HL-60/S4 treated with phorbol 12-myristate 13-acetate at 8.2 ng/mL for 4 days and 3 days (cell line): ENCODE data around the gene OSBPL10.
"Not testable (repeated sequence)": the region's sequence is repeated elsewhere in the genome, so short reads cannot be mapped to it uniquely, and the experiment has no call there.

Experiments used
- in situ Hi-C: fragments of 300-500 bp; cut with MboI; formaldehyde crosslinking; loops from 2 replicates; pipeline ENCODE4 v1.15.0; 2022; ENCODE audit warnings: low sequenced_read_pairs

OSBPL10 gene

DNA sequence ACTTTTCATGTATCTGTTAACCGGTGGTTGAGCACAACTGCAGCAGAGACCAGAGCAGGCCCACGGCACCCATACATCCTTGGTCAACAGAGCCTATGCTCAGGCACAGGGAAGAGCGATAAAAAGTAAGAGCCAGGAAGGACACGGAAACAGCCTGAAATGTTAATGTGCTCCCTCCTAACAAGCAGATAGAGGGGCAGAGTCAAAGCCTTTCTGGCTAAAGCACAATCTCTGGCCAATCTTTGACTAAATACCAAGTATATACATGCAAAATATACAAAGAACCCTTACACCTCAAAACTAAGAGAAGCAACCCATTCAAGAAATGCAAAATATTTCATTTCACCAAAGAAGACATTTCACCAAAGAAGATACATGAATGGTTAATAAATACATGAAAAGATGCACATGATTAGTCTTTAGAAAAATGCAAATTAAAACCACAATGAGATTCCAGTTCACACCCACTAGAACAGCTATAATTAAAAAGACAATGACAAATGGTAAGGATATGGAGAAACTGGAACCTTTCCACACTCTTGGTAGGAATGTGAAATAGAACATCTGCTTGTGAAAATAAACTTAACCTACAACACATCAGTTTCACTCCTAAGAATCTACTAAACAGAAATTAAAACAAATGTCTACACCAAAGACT is 88.0 kb downstream of the OSBPL10 start:
- in situ Hi-C loops: no loop called here

DNA sequence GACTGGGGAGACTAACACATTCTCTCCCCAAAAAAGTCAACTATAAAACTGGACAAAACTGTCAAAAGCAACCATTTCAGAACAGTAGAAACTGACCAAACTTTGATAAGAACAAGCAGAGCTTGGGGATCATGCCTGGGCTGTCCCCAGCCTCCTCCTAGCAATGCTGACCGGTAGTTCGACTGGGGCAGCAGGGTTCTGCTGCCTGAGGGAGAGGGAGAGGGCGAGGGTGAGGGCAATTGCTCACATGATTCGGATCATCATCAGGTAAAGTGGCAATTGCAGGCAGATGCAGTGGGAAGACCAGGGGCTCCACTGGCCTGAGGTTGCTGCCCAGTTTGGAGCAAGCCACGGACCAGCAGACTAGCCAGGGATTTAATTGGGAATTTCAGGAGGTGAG is 88.6 kb downstream of the OSBPL10 start:
- in situ Hi-C loops: no loop called here

DNA sequence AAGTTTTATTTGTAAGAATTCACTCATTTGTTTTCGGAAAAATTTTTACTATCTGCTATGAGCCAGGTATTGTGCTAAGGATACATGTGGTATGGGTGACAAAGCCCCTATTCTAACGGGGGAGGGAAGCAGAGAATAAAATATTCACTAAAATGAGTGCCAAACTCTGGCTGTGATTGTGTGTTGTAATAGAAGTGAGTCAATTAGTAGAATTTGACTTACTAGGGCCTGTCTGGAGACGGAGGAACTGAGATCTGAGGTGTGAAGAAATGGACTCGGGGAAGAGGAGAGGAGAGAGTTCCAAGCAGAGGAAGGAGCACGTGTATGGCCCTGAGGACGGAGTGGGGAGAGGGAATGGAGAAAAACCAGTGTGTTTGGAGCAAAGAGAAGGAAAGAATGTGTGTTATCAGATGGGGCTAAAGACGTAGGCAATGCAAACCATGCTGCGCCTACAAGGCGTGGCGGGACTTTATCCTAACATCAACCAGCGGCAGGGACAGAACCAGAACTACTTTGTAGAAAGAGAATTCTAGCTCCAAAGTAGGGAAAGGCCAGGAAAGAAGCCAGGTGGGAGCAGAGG is 89.1 kb downstream of the OSBPL10 start:
- in situ Hi-C loops: no loop called here

DNA sequence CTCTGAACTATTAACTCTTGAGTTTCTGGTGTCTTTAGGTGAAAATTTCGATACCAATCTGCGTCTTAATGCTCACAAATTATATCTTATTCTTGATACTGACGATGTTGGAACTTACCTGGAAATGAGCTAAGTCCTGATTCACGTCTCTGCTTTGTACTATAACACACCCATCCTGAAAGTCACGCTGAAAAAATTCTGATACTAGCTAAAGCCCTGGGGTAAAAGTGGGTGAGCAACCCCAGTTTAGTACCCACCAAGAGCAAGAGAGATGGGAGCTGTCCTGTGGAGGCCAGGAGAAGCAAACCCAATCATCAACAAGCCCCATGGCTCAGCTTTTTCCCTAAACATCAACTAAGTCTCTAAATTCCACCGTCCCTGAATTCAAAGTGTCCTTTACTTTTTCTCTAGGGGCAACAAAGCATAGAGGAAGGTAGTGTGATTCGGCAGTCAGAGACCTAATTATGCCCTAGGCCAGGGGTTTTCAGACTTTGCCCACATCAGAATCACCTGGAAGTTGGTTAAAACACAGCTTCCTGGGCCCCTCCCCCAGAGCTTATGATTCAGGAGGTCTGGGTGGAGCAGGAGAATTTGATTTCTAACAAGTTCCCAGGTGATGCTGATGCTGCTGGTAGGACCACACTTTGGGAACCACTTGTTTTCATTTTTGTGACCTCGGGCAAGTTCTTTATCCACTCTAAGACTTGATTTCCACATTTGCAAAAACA is 90.2 kb downstream of the OSBPL10 start:
- in situ Hi-C loops: no loop called here

DNA sequence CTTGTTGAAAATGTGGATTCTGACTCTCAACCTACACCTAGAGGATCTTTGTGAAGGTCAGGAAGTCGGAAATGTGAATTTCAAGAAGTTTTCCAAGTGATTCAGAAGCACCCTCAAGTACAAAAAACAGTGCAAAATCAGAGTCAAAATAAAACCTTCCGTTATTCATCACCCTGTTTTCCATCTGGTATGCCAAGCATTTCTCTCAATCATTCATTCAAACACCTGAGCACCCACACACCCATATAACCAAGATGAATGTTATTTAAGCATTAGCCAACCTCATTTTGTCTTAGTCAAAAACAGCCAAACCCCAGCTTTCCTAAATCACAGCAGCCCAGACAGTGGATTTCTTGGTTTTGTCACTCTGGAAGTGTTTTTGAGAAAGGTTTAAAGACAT is 91.1 kb downstream of the OSBPL10 start:
- in situ Hi-C loops: no loop called here

DNA sequence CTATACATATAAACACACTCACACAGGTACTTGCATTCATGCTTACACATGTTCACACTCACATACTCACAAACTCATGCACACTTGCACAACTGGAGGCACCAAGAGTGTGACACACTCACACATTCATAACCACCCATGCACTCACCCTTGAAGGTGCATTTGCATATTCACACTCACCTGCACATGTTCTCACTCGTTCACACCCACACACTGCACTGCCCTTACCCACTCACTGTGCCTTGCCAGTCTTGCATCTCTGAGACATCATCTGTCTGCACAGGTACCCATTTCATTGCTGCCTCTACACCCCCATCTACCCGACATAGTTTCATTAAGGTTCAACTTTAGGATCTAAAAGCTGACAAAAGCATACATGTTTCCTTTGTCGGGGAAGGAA is 95.8 kb downstream of the OSBPL10 start:
- in situ Hi-C loops: no loop called here

DNA sequence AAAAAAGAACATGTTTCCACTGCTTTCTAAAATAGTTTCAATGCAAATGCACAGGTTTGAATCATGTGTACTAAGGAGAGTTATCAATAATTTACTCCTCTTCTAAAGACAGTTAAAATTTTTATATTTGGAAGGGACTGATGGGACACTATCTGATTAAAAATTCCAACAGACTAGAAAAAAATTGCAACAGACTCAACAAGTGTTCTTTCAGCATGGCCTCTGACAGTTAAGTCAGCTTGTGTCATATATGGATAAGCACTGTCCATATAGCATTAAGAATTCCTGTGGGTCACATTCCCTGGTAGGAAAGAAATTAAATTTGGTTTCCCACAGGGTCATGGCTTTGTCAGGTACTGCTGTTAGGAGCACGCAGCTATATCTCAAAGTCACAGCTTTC is 96.8 kb downstream of the OSBPL10 start:
- in situ Hi-C loops: no loop called here

DNA sequence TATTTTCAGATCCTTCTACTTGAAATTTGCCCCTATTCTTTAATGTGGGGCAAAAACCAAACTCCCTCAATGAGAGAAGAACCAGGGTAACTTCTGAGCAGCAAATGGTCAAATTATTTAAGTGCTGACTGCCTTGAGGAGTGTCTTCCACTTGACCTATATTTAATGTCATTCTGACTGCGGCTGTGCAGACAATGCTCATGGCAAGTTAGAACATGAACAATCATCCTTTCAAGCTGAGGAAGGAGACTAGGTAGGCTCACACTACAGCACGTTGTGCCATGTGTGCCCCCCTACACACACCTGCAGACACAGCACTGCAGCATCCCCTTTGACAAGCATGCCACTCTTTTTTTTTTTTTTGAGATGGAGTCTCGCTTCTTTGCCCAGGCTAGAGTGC is 98.2 kb downstream of the OSBPL10 start:
- in situ Hi-C loops: no loop called here

DNA sequence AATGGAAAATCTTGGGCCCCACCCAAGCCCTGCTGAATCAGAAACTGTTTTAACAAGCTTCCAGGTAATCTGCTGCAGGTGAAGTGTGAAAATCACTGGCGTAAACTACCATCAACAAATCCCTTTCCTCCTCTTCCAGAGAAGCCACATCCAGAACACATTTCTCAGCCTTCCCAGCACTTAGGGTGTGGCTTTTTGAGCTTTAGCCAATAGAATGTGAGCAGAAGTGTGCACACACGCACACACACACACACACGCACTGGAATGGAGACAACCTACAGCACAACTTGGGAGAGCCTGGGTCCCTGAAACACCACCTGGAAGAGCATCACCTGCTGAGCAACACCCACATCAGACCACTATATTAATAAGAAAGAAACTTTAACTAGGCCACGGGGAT is 98.6 kb downstream of the OSBPL10 start:
- in situ Hi-C loops: no loop called here

DNA sequence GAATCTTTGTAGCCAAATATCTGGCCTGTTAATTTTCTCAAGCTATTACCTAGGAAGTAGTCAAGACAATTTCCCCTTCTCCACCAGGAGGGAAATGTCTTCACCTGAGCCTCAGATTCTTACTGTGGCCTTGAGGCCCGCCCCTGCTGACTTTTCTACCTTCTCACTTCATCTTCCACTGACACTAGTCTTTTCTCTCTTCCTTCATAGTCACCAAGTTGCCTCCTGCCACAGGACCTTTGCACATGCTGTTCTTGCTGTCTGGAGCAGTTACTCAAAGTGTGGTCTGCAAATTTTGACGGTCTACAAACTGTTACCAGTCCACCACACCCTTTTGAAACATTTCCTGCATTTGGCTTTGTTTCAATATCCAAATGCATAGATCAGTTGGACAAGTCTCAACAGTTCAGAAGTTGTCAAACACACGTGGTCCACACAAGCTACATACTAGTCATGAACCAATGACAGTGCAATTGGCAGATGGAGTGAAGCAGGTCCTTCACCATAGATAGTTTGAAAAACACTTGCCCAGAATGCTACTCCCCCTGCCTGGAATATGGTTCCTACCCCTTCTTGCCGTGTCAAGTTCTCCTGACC is 100.5 kb downstream of the OSBPL10 start:
- in situ Hi-C loops: no loop called here

DNA sequence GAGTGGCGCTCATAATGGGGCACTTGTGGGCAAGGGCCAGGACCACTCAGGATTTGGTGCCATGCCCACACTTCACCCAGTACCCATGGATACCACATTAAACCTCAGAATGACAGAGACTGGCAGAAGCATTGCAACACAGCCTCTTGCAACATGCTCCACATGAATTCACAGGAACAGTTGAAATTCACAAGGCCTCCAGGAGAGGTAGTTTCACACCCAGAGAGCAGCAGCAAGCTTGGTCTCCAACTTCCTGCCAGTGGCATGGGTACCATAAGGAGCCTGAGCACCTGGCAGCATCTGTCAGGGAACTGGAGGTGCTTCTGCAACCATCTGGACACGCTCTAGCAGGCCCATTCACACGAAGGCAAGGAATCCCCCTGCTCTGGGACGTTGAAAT is 101.0 kb downstream of the OSBPL10 start:
- in situ Hi-C loops: no loop called here

DNA sequence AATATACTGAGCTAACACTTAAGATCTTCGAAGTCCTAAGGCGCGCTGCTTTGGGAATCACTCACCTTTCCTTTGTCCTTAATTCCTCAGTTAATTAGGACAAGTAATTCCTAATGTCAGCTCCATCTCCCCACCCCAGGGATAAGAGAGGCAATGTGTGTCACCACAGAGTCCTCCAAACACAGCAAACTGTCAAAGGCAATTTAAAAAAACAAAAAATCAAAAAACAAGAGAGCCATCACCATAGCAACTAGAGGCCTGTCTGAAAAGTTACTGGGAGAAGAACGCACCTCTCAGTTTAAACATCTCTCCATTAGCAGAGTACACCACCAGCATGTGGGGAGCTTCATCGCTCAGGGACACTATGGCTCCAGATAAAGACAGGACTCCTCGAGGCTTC is 101.7 kb downstream of the OSBPL10 start:
- in situ Hi-C loops: no loop called here

DNA sequence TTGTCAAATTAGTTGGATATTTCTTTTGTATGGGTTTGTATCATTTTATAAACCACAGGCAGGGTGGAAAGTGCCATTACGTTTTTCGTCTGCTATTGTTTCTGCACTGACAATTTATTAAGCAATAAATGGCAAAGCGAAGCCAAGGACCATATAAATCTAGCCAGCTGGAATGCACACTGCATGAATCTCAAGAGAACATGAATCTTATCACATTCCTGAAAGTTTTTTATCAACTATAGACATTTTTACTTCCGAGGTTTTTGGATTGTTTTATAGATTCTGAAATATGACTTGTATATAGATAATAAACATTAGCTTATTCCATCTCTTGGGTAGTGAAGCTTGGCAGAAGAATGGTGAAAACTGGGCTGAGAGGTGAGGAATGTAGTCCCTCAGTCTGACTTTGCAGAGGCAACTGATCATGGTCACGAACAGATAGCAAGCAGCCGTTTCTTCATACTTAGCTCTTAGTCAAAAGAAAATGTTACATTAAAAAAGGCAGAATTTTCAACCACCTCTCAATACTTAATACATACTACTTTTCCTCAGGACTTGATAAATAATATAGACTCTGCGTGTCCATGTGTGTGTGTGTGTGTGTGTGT is 102.7 kb downstream of the OSBPL10 start:
- in situ Hi-C loops: no loop called here

DNA sequence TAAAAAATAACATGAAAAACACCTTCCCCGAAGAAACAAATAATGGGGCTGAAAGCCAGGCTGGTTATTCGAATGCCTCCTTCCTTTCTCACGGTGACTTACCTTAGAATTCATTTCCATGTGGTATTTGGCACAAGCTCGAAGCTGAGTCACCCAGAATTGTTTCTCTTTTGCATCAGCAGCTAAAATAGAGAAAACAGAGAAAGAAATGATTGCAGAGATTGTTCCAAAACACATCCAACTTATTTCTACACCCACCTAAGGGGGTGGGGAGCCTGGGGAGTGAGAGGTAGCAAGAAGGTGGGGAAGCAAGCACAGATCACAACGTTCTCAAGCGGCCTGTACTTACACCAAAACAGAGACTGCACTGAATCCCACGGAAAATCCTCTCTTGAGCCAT is 104.7 kb downstream of the OSBPL10 start:
- in situ Hi-C loops: no loop called here

DNA sequence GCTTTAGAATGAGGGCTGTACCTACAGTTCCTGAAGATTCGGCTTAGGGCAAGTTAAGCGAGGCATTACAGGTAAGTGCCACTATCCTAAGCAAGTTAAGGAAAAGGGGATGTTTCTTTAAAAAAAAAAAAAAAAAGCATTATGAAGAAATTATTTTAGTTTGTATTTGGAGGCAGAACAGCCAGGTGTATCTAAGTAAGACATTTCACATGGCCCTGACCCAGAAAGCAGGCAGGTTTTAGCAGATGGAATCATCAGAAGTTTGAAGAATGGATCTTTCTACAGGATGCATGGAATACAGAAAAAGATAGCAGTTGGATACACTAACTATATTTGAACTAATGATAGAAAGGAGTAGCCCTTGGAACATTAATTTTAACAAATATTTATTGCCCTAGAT is 105.6 kb downstream of the OSBPL10 start:
- in situ Hi-C loops: no loop called here

DNA sequence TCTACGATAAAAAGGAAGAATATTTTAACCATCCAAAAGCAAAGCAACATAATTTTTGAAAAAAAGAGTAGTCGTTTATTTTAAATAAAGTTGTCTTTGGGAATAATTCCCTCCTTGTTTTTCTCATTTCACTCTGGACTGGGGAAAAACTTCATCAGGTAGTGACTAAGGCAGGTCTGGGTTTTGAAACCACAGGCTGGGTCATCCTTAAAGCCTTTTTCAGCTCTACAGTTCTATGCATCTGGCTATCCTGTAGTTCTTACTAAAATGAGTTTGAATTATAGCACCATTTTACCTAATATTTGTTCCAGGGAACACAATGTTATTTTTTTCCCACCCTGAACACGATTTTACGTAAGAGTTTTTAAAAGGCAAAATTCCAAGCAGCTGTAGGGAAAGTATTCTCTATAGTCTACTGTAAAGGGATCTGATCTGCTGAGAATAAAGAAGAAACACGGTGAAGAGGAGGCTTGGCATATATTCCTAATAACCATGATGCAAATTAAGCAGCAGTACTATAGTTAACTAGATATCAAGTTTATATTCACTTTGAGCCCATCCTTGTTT is 107.7 kb downstream of the OSBPL10 start:
- in situ Hi-C loops: no loop called here

DNA sequence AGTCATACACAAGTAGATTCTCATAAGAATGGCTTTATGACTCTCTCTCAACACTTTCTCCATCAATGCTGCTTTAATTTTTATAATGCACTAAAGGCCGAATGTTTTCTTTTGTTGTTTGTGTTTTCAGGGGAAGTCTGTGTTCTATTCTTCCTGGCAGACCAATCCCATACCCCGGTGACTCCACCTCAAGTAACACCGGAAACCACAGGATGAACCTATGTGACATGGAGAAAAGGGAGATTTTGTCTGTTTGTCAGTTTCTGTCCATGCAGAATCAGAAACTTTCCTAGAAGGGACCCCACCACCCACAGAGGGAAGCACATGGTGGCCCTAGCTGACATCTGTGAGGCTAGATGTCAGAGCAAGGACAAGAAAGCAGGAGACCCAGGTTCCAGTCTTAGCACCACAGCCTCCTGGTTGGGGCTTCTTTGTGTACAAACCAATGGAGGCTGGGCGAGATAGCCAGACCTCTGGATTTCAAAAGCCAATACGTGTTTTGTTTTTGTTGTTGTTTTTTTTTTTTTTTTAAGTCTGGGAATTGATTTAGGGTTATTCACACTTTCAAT is 109.0 kb downstream of the OSBPL10 start:
- in situ Hi-C loops: no loop called here

DNA sequence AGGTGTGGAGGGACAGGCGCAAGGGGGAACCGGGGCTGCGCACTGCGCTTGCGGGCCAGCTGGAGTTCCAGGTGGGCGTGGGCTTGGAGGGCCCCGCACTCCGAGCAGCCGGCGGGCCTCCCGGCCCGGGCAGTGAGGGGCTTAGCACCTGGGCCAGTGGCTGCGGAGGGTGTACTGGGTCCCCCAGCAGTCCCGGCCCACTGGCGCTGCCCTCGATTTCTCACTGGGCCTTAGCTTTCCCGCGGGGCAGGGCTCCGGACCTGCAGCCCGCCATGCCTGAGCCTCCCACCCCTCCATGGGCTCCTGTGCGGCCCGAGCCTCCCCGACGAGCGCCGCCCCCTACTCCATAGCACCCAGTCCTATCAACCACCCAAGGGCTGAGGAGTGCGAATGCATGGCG is 111.0 kb downstream of the OSBPL10 start:
- in situ Hi-C loops: not testable (repeated sequence)

DNA sequence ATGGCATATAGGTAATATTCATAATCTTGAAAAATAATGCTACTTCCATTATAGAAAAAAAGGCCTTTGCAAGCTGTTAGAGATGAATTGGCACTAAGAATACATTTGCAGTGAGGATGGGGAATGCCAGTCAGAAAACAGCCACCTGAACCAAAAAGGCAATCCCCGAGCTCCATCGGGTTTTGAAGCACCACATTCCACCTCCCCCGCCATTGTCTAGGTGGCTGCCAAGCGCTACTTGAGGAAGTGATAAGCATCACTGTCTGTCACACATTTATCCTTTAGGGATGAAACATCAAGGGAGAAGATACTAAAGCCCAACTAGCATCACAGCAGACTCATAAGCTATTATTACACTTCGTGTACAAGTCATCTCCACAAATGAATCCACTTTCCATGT is 112.8 kb downstream of the OSBPL10 start:
- in situ Hi-C loops: no loop called here

DNA sequence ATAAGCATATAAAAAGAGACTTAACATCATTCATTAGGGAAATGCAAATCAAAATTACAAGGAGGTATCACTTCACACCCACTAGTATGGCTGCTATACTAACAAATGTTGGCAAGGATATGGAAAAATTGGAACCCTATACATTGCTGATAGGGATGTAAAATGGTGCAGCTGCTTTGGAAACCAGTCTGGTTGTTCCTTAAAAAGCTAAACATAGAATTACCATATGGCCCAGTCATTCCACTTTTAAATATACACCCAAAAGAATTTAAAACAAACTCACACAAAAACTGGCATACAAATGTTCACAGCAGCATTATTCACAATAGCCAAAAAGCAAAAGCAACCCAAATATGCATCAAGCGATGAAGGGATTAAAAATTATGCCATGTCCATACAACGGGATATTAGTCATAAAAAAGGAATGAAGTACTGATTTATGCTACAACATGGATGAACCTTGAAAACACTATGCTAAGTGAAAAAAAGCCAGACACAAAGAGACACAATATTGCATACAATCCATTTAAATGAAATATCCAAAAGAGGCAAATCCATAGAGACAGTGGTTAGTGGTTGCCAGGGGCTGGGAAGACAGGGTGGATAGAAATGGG is 118.3 kb downstream of the OSBPL10 start:
- in situ Hi-C loops: no loop called here

DNA sequence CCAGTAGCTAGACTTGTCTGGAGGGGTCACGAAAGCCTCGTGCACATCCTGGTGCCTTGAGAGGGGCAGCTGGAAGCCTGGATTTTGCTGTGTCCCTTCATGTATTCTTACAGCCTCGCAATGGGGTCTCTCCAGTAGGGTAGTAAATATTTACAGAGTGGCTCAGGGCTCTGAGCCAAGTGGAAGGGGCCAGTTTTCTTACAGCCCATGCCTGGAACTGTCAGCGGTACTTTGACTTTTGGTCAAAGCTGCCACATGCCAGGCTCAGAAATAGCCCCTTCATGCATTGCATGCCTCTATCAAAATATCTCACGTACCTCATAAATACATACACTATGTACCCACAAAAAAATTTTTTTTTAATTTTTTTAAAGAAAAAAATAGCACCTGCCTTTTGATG is 119.2 kb downstream of the OSBPL10 start:
- in situ Hi-C loops: no loop called here
